Calu3 (cell line): ENCODE data around the gene RAD51AP2. TPM values are rescaled to one million over a fixed set of nuclear protein-coding genes. Genes with fewer than 3 reads are reported as not detected.
A peak's percentile ranks its signal among the peaks of the same experiment; 100 is the strongest.

Experiments used
- BruUV-seq: library from RNA; stranded (reverse); fragments of 400-500 nt; replicated peaks from 2 replicates; lab custom pipeline; 2021; lab: Mats Ljungman, UMichigan
- CTCF ChIA-PET: fragments of 300-600 bp; sonication (Branson Sonifier 250); formaldehyde crosslinking; loops from one replicate; lab custom pipeline; 2022; ENCODE audit warnings: antibody characterized with exemption; lab: Charles Lee
- DNase-seq: peaks from one replicate; pipeline ENCODE4 v3.0.0; 2022
- H3K27ac Mint-ChIP-seq: one replicate; pipeline ENCODE4 v1.8.0; 2022; ENCODE audit warnings: mixed read lengths; ENCODE audit not compliant: unreplicated experiment
- H3K27me3 Mint-ChIP-seq: one replicate; pipeline ENCODE4 v1.8.0; 2022; ENCODE audit warnings: mixed read lengths; ENCODE audit not compliant: unreplicated experiment
- H3K36me3 Mint-ChIP-seq: one replicate; pipeline ENCODE4 v1.8.0; 2022; ENCODE audit warnings: mild to moderate bottlenecking, moderate library complexity, mixed read lengths; ENCODE audit not compliant: insufficient read depth, unreplicated experiment
- H3K4me1 Mint-ChIP-seq: one replicate; pipeline ENCODE4 v1.8.0; 2022; ENCODE audit warnings: mild to moderate bottlenecking, low read depth, mixed read lengths; ENCODE audit not compliant: unreplicated experiment
- H3K4me3 Mint-ChIP-seq: one replicate; pipeline ENCODE4 v1.8.0; 2022; ENCODE audit warnings: mild to moderate bottlenecking, low read depth, moderate library complexity, mixed read lengths; ENCODE audit not compliant: unreplicated experiment
- H3K9me3 Mint-ChIP-seq: one replicate; pipeline ENCODE4 v1.8.0; 2022; ENCODE audit warnings: low read depth, mixed read lengths; ENCODE audit not compliant: unreplicated experiment
- CTCF ChIP-seq: fragments of 200-600 bp; IDR thresholded peaks from one replicate; pipeline ENCODE4 v1.8.0; 2022; ENCODE audit warnings: antibody characterized with exemption; ENCODE audit not compliant: unreplicated experiment
- intact Hi-C: fragments of 100-400 bp; cut with micrococcal nuclease; formaldehyde crosslinking; loops from one replicate; pipeline ENCODE4 v1.10.0; 2022; ENCODE audit not compliant: unreplicated experiment
- total RNA-seq: library from RNA; stranded (reverse); gene quantifications from 2 replicates; pipeline ENCODE4 v1.2.3, GENCODE V29; 2022

Gene RAD51AP2
- total RNA-seq, 1 experiment from 2014 or later = not detected

- no peak overlapping the region for H3K27ac Mint-ChIP-seq
- H3K27me3 Mint-ChIP-seq = peaks cover 15% of the 10 kb centered on the region
- intact Hi-C loops = no loop called here
- no TSS peak for BruUV-seq
- no peaks in the 10 kb centered on the region for H3K9me3 Mint-ChIP-seq
- TF ChIP-seq CTCF = no peak
- H3K4me1 Mint-ChIP-seq = no peaks in the 10 kb centered on the region
- DNase-seq = no peak
- peaks cover 12% of the 10 kb centered on the region for H3K36me3 Mint-ChIP-seq
- CTCF ChIA-PET = no interaction called here
- H3K4me3 Mint-ChIP-seq = no peak overlapping the region
Observed at GRCh38 chr2:17521621-17522020, 3.4 kb upstream of the RAD51AP2 start.

- intact Hi-C loops = no loop called here
- H3K27ac Mint-ChIP-seq = no peak overlapping the region
- TF ChIP-seq CTCF = no peak
- H3K27me3 Mint-ChIP-seq = peaks cover 13% of the 10 kb centered on the region
- H3K4me1 Mint-ChIP-seq = no peaks in the 10 kb centered on the region
- no peak overlapping the region for H3K4me3 Mint-ChIP-seq
- no peaks in the 10 kb centered on the region for H3K9me3 Mint-ChIP-seq
- no TSS peak for BruUV-seq
- H3K36me3 Mint-ChIP-seq = peaks cover 12% of the 10 kb centered on the region
- CTCF ChIA-PET = no interaction called here
- no peak for DNase-seq
Observed at GRCh38 chr2:17520761-17521160, 2.5 kb upstream of the RAD51AP2 start.

- Mint-ChIP-seq H3K4me3 (no peak overlapping the region), H3K4me1 (no peaks in the 10 kb centered on the region), H3K27ac (peak overlapping the region; percentile 83), H3K27me3 (peaks cover 5% of the 10 kb centered on the region), H3K36me3 (peaks cover 12% of the 10 kb centered on the region), H3K9me3 (no peaks in the 10 kb centered on the region)
- intact Hi-C loops = no loop called here
- TF ChIP-seq CTCF = no peak
- DNase-seq = no peak
- CTCF ChIA-PET = no interaction called here
- no TSS peak for BruUV-seq
Observed at GRCh38 chr2:17519486-17519885, 1.2 kb upstream of the RAD51AP2 start.

- Mint-ChIP-seq H3K4me1 (no peaks in the 10 kb centered on the region), H3K9me3 (no peaks in the 10 kb centered on the region), H3K36me3 (peaks cover 12% of the 10 kb centered on the region), H3K4me3 (peak overlapping the region; percentile 66), H3K27me3 (no peaks in the 10 kb centered on the region), H3K27ac (peak overlapping the region; percentile 83)
- intact Hi-C loops = no loop called here
- CTCF ChIA-PET = no interaction called here
- DNase-seq = no peak
- no peak for TF ChIP-seq CTCF
- no TSS peak for BruUV-seq
Observed at GRCh38 chr2:17517481-17518211, 594 bp downstream of the RAD51AP2 start.
